ENCODE data around the gene LCN10. TPM values are rescaled to one million over a fixed set of nuclear protein-coding genes. Genes with fewer than 3 reads are reported as not detected.

Gene LCN10
- total RNA-seq, 1 donor from 2014 or later = not detected

DNA sequence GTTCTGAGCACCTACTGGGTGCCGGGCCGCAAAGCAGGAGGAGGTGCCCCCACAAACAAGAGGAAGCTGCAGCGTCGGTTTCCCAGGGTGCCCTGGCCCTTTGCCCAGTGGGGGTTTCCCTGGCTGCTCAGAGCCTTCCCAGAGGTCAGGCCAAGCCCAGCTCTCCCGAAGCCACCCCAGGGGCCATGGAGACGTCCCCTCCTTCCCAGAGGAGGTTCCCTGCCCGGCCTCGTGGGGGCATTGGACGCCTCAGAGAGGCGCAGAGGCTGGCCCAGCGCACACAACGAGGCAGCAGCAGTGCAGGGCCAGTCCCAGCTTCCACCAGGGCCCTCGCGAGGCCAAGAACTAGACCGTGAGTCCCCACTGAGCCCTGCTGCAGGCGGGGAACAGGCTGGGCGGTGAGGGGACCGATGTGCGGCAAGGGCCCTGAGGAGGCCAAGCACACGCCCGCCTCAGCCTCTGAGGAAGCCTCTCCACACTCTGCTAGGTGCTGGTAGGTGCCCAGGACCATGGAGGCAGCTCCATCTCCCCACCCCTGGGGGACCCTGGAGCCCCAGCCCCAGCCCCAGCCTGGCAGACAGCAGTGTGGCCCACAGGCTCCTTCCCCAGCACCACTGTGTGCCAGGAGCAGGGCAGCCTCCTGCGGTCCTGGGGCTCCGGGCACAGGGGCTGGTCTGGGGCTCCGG is 23.4 kb downstream of the LCN10 start:
- H3K9me3 Mint-ChIP-seq (ENCODE audit: low read depth) = no peaks in the 10 kb centered on the region

DNA sequence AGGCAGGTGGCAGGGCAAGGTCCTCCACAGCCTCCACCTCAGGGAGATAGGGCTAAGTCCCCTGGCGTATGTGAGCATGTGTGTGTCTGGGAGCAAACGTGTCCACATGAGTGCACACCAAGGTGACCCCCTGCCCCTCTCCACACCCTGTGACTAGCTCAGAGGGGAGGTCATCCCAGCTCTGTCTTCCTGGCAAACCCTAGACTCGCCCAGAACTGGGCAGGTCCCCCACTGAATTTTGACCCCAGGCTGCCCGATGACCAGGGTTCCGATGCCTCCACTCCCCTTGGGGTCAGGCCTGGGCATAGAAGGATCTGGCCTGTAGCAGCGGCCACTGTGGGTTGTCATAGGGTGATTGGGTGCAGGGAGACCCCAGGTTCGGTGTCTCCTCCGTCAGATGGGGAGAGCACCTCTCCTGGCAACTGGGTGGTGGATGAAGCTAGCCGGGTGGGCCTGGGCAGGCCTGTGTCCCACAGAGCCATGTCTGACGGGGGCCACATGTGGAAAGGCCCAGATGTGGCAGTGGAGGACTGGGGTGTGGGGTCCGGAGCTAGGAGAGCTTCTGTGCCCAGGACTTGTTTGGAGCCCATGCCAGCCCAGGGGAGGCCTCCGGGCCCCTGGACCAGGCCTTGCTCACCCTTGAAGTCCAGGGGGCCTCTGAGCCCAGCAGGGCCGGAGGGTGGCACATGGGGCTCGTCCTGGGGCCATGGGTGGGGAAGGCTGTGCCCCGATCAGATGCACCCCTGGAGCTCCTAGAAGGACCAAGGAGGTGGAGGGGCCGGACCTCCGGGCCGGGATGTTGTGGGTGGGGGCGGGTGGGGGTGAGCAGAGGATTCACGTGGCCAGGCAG is 24.2 kb downstream of the LCN10 start:
- Mint-ChIP-seq H3K27me3 (ENCODE audit: low read depth) (no peaks in the 10 kb centered on the region), H3K36me3 (ENCODE audit: low read depth) (peaks cover 1% of the 10 kb centered on the region), H3K4me1 (ENCODE audit: low read depth) (peaks cover 8% of the 10 kb centered on the region), H3K9me3 (ENCODE audit: low read depth) (no peaks in the 10 kb centered on the region), H3K27ac (ENCODE audit: unreplicated experiment) (no peak overlapping the region), H3K4me3 (ENCODE audit: unreplicated experiment) (no peak overlapping the region)
- TF ChIP-seq, protein P1, sequence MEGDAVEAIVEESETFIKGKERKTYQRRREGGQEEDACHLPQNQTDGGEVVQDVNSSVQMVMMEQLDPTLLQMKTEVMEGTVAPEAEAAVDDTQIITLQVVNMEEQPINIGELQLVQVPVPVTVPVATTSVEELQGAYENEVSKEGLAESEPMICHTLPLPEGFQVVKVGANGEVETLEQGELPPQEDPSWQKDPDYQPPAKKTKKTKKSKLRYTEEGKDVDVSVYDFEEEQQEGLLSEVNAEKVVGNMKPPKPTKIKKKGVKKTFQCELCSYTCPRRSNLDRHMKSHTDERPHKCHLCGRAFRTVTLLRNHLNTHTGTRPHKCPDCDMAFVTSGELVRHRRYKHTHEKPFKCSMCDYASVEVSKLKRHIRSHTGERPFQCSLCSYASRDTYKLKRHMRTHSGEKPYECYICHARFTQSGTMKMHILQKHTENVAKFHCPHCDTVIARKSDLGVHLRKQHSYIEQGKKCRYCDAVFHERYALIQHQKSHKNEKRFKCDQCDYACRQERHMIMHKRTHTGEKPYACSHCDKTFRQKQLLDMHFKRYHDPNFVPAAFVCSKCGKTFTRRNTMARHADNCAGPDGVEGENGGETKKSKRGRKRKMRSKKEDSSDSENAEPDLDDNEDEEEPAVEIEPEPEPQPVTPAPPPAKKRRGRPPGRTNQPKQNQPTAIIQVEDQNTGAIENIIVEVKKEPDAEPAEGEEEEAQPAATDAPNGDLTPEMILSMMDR (IDR thresholded peaks at IDR 0.05) = no peak
- no peak for DNase-seq (ENCODE audit: low spot score)

More for the DNA sequence above, 23.4 kb downstream of the LCN10 start:
- H3K36me3 Mint-ChIP-seq (ENCODE audit: low read depth) = peaks cover 8% of the 10 kb centered on the region
- no peak overlapping the region for H3K27ac Mint-ChIP-seq (ENCODE audit: unreplicated experiment)
- H3K27me3 Mint-ChIP-seq (ENCODE audit: low read depth) = no peaks in the 10 kb centered on the region
- peaks cover 12% of the 10 kb centered on the region for H3K4me1 Mint-ChIP-seq (ENCODE audit: low read depth)
- no peak overlapping the region for H3K4me3 Mint-ChIP-seq (ENCODE audit: unreplicated experiment)
- TF ChIP-seq, protein P1 (IDR thresholded peaks at IDR 0.05) = no peak
- no peak for DNase-seq (ENCODE audit: low spot score)

DNA sequence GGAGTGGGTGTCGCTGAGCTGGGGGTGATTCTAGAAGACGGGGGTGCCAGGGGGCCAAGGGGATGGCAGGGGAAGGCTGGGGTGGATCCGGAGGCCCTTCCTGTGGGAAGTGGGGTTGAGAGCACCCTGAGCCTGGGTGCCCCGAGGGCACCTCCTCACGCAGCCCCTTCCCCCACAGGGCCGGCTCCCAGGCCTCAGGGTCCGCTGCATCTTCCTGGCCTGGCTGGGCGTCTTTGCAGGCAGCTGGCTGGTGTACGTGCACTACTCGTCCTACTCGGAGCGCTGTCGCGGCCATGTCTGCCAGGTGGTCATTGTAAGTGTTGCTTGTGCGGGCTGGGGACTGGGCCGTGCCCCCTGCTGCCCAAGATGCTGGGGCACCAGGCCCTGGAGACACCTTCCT is 25.3 kb downstream of the LCN10 start:
- TF ChIP-seq, protein P1 (IDR thresholded peaks at IDR 0.05) = no peak
- Mint-ChIP-seq H3K36me3 (ENCODE audit: low read depth) (no peaks in the 10 kb centered on the region), H3K27me3 (ENCODE audit: low read depth) (no peaks in the 10 kb centered on the region), H3K4me1 (ENCODE audit: low read depth) (peaks cover 11% of the 10 kb centered on the region), H3K4me3 (ENCODE audit: unreplicated experiment) (no peak overlapping the region), H3K27ac (ENCODE audit: unreplicated experiment) (no peak overlapping the region), H3K9me3 (ENCODE audit: low read depth) (no peaks in the 10 kb centered on the region)
- peak; percentile 93 for DNase-seq (ENCODE audit: low spot score)

DNA sequence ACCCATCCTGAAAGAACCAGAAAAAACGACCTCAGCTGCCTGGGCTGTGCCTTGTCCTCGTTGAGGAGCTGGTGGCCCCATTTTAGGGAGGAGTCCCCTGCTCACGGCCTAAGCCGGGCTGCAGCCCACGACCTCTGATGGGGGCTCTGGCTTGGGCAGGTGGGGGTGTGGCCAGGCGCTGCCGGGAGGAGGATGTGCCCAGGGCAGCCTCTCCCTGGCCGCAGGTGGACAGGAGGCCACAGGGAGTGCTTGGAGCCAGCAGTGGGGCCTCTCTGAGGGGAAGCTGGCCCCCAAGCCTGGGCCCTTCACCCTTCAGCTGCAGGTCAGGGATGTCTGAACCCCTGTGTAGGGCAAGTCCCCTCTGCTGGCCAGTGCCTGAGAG is 27.9 kb downstream of the LCN10 start:
- DNase-seq (ENCODE audit: low spot score) = no peak

More for the DNA sequence above, 27.9 kb downstream of the LCN10 start:
- H3K27ac Mint-ChIP-seq (ENCODE audit: unreplicated experiment) = no peak overlapping the region
- peaks cover 11% of the 10 kb centered on the region for H3K4me1 Mint-ChIP-seq (ENCODE audit: low read depth)
- TF ChIP-seq, protein P1 (IDR thresholded peaks at IDR 0.05) = no peak
- H3K36me3 Mint-ChIP-seq (ENCODE audit: low read depth) = no peaks in the 10 kb centered on the region
- H3K9me3 Mint-ChIP-seq (ENCODE audit: low read depth) = no peaks in the 10 kb centered on the region
- no peaks in the 10 kb centered on the region for H3K27me3 Mint-ChIP-seq (ENCODE audit: low read depth)
- no peak overlapping the region for H3K4me3 Mint-ChIP-seq (ENCODE audit: unreplicated experiment)

Measured in chondrocyte (in vitro differentiated cells).